ENCODE measurements around the gene CARD8.
"Not testable (repeated sequence)": the region's sequence is repeated elsewhere in the genome, so short reads cannot be mapped to it uniquely, and the experiment has no call there.

The CARD8 gene

DNA sequence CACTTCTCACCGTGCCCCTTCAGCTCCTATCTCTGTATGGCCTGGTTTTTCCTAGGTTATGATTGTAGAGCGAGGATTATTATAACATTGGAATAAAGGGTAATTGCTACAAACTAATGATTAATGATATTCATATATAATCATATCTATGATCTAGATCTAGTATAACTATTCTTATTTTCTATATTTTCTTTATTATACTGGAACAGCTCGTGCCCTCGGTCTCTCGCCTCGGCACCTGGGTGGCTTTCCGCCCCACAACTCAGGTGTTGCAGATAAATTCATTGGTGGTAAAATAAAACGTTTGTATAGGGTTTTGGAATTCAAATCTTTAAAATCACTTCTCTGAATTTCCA, 4.6 kb upstream of the CARD8 start:
- not testable (repeated sequence) for DNase-seq

DNA sequence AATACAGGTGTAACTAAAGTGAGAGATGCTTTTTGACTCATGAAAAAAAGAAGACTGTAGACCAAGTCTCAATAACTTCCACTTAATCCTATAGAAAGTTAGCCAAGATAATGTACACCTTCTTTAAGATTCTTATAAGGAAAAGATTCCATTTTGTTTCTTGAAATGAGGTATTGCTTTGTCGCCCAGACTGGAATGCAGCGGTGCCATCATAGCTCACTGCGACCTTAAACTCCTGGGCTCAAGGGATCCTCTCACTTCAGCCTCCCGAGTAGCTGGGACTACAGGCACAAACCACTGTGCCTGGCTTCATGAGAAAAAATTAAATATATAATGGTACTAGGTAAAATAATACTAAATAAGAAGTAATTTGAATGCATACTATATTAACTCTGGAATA, 3.3 kb upstream of the CARD8 start:
- not testable (repeated sequence) for DNase-seq

DNA sequence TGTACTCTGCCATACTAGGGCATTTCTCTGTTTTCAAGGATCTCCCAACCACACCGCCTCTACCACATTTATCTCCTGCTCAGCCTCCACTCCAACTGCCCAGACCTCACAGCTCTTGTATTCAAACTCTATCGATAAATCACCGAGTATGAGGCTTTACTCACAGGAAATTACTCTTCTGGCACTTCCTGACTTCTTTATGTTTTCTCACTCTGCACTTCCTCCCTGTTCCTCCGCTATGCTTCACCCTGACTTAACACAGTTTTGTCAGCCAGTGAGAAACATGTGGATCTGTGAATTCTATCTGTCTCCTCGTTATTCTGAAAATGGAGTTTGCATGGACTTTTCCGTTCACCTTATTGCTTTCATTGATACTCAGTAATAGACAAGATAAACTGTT, 2.6 kb upstream of the CARD8 start:
- DNase-seq = no peak

DNA sequence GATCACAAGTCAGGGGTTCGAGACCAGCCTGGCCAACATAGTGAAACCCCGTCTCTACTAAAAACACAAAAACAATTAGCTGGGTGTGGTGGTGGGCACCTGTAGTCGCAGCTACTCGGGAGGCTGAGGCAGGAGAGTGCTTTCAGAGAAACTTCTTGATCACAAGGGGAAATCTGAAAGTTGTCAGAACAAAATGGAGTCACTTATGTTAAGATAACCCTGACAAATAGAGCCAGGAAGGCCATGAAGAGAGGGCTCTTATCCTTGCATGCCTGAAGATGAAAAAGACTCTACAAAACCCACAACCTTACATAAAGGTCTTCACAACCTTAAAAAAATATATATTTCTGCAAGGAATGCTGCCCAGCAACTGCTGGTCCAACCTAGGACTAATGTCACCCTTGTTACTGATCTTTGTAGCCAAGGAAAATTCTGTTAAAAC, 1.2 kb downstream of the CARD8 start:
- DNase-seq = no peak

DNA sequence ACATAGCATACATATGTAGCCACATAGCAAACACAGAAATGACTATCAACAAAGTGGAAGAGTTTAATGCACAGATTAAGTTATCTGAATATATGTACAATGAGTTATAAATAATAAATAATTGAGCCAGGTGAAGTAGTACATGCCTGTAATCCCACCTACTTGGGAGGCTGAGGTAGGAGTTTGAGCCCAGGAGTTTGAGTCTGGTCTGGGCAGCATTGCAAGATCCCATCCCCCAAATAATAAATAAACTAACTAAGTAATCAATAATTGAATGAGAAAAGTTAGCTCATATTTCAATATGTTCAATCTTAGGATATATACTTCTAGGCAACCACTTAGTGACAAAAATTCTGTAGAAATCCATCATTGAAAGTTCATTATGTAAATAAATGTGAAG, 1.7 kb downstream of the CARD8 start:
- DNase-seq = no peak

DNA sequence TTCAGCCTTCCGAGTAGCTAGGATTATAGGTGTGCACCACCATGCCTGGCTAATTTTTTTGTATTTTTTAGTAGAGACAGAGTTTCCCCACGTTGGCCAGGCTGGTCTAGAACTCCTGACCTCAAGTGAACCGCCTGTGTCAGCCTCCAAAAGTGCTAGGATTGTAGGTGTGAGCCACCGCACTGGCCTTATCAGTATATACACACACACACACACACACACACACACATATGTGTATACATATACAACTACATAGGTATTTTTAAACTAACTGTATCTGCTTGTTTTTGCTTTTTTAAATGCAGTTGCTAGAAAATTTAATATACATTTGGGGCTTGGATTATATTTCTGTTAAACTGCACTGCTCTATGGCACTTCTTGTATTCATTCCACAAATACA, 3.1 kb downstream of the CARD8 start:
- no peak for DNase-seq

DNA sequence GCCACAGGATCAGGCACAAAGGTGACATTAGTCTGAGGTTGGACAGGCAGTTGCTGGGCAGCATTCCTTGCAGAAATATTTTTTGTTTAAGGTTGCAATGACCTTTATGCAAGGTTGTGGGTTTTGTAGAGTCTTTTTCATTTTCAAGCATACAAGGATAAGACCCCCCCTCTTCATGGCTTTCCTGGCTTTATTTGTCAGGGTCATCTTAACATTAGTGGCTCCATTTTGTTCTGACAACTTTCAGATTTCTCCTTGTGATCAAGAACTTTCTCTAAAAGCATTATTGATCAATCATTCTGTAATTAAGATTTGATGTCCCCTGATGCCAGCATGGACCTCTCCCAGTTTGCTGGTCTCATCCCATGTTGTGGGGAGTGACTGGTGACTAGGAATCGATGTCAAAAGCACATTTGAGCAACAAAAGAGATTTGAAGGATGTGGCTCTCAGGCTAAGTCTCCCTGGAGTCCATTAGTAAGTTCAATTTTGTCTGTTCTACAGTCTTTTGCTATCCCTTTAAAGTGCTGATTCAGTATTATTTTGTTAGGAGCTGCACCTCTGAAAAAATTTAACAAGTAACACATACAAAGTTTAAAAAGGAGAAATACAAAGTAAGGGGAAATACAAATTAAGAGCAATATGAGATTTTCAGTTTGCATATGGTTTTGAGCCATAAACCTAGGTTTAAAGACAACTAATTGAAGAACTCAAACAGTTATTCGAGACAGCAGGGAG, 5.3 kb downstream of the CARD8 start:
- no peak for DNase-seq

DNA sequence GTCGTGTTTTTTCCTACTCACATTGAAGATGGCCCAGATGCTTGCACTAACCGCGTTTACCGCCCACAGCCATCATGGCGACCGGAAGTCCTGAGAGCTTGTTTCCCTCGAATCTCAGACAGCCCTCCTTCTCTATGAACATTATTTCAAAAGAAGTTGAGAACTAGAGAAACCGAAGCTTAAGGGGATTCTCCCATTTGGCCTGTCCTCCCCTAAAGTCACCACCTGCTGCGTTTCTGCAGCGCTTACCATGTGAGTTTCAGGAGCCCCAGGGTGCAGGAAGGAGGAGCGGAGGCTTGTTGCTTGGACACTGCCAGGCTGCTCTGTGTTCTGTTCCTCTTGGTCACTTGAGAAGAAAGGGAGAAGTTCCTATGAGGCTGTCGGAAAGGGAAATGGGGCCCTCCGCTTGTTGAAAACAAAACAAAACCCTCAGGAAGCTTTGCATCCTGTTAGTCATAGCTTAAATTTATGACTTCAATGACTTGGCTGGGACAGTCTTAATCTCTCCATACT, 6.2 kb downstream of the CARD8 start:
- DNase-seq = peak; percentile 8

DNA sequence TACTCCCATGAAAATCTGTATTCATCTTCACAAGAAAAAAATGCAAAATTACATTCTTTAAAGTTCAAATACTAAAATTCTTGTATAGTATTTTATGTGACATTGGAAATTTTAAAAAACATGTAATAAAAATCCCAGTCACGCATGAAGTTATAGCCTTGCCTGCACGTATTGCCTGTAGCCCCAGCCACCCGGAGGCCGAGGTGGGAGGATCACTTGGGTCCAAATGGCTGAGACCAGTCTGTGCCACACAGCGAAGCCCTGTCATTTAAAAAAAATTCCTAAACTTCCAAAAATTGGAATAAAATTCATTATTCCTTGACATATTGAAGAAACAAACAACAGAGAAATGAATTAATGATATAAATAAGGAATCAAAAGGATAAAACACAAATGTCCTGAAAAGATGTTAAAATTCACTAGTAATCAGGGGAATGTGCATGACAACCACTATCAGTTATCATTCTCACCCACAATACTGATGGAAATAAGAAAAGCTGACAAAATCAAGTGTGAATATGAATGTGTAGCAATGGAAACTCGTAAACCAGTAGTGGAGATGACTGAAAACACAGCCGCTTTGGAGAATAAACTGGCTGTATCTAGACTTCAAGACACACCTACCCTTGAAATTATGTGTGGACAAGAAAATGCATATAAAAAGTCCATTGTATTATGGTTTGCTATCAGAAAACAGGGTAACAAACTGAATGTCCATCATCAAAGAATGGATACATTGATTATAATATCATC, 7.5 kb downstream of the CARD8 start:
- no peak for DNase-seq

DNA sequence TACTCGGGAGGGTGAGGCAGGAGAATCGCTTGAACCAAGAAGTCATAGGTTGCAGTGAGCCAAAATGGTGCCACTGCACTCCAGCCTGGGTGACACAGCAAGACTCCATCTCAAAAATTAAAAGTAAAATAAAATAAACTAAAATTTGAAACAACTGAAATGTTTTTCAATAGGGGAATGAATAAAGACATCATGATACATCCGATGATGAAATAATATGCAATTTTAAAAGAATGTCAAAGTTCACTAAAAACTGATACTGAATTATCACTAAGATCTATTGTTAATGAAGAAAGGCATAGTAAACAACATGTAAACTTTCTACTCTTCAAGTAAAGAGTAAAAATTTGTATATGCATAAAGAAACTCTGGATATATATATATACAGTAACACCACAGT, 8.5 kb downstream of the CARD8 start:
- no peak for DNase-seq

DNA sequence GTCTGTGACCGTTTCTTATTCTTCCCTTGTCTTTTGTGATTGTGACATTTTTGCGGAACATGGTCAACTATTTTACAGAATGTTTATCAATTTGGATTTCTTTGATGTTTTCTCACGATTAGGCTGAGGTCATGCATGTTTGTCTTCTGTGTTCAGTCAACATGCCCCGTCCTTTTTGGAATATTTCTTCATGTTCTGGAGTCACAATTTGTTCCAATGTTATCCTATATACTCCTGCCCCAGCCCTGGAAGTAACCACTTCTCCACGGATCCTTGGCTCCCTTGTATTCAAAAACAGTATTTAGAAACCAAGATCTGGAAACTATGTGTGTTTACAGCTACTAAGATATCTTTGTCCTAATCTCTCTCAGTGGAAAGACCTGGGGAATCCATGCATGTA, 9.6 kb downstream of the CARD8 start:
- no peak for DNase-seq

DNA sequence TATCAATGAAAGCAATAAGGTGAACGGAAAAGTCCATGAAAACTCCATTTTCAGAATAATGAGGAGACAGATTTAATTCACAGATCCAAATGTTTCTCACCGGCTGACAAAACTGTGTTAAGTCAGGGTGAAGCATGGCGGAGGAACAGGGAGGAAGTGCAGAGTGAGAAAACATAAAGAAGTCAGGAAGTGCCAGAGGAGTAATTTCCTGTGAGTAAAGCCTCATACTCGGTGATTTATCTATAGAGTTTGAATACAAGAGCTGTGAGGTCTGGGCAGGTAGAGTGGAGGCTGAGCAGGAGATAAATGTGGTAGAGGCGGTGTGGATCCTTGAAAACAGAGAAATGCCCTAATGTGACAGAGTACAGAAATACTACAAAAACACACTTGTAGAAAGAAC, 11.4 kb downstream of the CARD8 start:
- DNase-seq = no peak

DNA sequence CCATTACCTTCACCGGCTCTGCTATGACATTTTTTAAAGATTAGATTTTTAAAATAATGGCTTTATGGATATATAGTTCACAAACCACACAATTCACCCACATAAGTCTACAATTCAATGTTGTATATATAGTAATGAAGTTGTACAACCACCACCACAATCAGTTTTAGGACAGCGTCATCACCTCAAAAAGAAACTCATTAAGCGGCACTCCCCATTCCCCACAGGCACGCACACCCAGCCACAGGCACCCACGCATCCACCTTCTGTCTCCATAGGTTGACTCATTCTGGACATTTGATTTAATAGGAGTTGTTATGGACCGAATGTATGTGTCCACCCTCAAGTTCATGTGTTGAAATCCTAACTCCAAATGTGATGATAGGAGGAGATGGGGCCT, 13.9 kb downstream of the CARD8 start:
- DNase-seq = not testable (repeated sequence)

DNA sequence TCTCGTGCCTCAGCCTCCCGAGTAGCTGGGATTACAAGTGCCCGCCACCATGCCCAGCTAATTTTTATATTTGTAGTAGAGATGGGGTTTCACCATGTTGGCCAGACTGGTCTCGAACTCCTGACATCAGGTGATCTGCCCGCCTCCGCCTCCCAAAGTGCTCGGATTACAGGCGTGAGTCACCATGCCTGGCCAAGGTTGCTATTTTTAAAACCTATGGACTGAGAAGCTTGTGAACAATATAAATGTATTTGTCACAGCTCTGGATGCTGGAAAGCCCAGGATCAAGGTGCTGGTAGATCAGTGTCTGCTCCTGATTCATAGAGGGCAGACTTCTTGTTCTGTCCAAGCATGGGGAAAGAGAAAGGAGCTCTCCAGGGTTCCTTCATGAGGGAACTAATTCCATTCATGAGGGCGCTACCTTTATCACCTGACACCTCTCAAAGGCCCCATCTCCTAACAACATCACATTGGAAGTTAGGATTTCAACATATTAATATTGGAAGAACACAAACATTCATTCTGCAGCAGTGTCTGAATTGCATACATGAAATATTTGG, 16.1 kb downstream of the CARD8 start:
- no peak for DNase-seq

DNA sequence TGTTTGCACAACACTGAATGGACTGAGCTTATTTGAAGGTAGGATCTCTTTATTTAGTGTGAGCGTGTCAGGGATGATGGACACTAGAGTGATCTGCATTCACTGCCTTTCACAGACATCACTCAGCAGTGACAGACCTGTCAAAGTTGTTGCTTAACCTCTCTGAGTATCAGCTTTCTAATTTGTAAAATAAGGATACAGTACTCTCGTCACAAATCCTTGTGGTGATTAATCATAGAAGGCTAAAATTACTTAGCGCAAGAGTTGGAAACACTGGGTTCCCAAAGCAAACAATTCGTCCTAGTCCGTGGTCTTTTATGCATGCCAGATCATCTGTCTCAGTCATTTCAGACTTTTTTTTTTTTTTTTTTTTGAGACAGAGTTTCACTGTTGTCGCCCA, 16.6 kb downstream of the CARD8 start:
- no peak for DNase-seq

DNA sequence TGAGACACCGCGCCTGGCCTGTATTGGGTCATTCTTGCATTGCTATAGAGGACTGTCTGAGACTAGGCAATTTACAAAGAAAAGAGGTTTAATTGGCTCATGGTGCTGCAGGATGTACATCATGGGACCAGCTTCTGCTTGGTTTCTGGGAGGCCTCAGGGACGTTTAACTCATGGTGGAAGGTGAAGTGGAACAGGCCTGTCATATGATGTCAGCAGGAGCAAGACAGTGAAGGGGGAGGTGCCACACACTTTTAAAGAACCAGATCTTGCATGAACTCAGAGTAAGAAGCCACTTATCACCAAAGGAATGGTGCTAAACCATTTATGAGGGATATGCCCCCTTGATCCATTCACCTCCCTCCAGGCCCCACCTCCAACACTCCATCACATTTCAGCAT, 18.7 kb downstream of the CARD8 start:
- DNase-seq = no peak

DNA sequence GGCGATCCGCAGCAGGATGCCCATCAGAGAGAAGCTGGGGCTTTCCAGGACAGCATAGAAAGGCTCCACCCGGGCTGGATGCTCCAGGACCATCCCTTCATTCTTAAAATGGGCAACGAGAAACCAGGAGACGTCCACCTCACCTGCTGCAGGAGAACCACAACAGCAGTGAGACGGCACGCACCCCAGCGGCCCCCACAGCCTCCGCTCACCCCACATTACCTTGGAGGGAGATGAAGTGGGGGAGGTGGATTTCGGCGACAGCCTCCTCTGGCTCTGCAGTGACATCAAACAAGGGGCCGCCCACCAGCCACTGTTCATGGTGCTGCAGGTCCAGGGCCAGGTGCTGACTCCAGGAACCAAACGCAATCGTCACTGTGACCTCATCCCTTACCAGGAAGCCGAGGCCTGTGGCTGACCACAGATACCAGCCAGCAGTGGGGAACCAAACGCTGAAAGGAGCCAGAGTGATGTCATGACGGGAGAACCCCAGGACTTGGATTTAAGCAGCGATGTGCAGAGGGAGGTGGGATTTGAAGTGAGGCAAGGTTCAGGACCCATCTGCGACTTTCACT, 25.1 kb downstream of the CARD8 start:
- no peak for DNase-seq

DNA sequence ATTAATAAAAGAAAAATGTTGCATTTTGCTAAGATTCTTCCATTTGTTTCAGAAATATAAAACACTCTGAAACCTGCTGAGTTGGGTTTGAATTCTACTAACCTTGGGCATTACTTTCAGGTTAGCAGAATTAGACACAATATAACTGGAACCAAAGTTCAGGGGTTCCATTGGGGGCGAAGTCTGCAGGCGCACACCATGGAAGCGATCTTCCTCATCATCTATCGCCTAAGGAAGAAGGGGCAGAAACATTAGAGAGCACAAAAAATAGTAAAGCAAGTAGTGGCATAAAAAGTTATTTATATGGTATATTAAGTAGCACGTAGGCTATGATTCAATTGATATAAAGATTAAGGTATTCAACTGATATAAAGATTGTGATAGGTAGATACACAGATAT, 34.1 kb downstream of the CARD8 start:
- no peak for DNase-seq

DNA sequence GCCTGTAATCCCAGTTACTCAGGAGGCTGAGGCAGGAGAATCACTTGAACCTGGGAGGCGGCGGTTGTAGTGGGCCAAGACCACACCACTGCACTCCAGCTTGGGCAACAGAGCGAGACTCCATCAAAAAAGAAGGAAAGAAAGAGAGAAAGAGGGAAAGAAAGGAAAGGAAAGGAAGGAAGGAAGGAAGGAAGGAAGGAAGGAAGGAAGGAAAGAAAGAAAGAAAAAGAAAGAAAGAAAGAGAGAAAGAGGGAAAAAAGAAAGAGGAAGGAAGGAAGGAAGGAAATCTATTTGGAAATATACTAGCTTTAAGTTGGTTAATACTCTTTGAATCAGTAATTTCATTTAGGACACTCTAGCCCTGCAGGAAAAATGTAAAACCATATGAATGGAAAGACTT, 34.9 kb downstream of the CARD8 start:
- not testable (repeated sequence) for DNase-seq

DNA sequence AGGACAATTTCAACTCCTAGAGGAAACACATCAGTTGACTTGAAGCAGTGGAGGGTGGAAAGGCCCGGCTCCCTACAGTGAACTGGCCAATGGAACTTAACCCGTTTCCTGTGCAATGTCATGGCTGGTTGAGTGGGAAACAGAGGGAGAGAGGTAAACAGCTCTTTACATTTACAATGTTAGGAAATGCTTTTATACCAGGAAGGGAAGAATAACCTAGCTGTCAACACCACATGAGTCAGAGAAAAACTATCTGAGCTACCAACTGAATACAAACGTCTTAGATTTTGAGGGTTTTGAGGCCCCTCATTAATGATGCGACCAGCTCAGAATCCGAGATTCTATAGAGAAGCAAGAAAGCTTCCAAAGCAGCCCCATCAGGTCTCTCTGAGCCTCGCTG, 36.7 kb downstream of the CARD8 start:
- DNase-seq = no peak

DNA sequence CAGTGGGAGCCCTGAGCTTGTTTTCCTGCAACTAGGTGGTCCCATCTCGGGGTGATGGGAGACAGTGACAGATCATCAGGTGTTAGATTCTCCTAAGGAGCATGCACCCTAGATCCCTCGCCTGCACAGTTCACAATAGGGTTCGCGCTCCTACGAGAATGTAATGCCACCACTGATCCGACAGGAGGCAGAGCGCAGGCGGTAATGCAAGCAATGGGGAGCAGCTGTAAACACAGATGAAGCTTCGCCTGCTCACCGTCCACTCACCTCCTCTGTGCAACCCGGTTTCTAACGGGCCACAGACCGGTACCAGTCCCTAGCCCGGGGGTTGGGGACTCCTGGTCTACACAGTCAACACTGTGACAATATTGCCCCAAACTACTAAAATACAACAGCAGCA, 38.8 kb downstream of the CARD8 start:
- DNase-seq = no peak

DNA sequence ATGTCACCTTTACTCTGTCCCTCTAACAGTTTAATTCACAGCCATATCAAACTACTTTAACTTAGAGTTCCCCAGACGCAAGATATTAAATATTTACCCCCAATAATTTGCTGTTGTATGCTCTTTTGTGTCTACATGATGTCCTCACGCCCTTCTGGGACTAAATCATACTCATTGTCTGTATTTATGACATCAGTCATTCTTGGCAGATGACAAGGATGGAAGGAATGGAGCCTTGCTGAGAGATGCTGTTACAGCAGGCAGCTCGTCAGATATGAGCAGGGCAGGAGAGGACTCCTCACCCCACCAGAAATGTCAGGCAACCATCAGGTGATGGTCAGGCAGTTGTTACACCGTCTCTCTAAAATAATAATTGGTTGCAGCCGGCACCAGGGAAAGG, 41.8 kb downstream of the CARD8 start:
- no peak for DNase-seq

DNA sequence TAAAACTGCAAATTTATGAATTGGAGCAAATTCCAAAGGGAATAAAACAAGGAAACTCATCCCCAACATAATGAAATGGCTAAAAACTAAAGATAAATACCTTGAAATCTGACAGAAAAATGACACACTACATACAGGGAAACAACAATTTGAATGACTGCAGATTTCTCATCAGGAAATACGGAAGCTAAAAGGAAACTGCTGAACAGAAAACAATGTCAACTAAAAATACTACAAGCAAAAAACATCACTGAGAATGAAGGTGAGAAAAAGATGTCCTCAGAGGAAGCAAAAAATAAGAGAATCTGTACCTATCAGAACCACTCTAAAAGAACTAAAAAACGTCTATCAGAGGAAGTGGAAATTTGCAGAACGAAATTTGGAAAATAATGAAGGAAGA, 45.7 kb downstream of the CARD8 start:
- no peak for DNase-seq
